ENCODE results near the gene KPNA4. TPM values are rescaled to one million over a fixed set of nuclear protein-coding genes. Genes with fewer than 3 reads are reported as not detected.
"Not testable (repeated sequence)": the region's sequence is repeated elsewhere in the genome, so short reads cannot be mapped to it uniquely, and the experiment has no call there.

The KPNA4 gene
- total RNA-seq, 5 donors from 2014 or later (not counting 1 experiment from before 2014, with no cell fraction given) = 31.9 to 53.7 (median 43.4) TPM

DNA sequence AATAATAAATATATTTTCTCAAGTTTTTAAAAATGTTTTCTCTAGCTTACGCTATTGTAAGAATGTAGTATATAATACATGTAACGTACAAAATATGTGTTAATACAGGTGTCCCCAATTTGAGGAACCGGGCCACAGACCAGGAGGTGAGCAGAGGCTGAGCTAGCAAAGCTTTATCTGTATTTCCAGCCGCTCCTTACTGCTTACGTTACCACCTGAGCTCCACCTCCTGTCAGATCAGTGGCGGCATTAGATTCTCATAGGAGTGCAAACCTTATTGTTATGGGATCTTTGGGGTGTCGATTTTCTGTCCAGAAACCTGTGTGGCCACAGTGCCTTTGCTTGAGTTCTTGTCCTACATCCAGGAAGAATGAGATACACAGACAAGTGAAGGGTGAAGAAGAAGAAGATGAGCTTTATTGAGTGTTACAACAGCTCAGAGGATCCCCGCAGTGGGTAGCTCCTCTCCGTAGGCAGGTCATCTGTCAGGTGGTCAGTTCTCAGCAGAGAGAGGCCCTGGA is 105.9 kb downstream of the KPNA4 start:
- H3K27ac Mint-ChIP-seq = no peak overlapping the region
- no peaks in the 10 kb centered on the region for H3K4me1 Mint-ChIP-seq
- H3K27ac ChIP-seq (ENCODE audit: low read length) = no peak overlapping the region
- H3K27me3 ChIP-seq (replicated peaks in 1 of 2; ENCODE audit: control insufficient read depth in 2 of 2, extremely low read depth in 1 of 2, insufficient read depth in 2 of 2, low read length in 1 of 2) = peaks cover 0 to 20% of the 10 kb centered on the region in 2 experiments
- 90% methylated on average over 3 of the region's 9 CpGs for WGBS (ENCODE audit: insufficient coverage)
- CTCF ChIA-PET = interaction anchor here in 1 of 2 donors (0.6 kb wide), 1 partner anchor 26 kb away, joined by 9 read pairs; no protein-coding TSS in a partner anchor
- H3K9me3 ChIP-seq = no peaks in the 10 kb centered on the region
- H3K36me3 ChIP-seq (ENCODE audit: control insufficient read depth in 2 of 2, extremely low read depth in 1 of 2, insufficient read depth in 1 of 2, low read length in 1 of 2) = no peaks in the 10 kb centered on the region
- ATAC-seq (replicated peaks in 1 of 4) (no peak), DNase-seq (no peak)
- H3K9me3 Mint-ChIP-seq = no peaks in the 10 kb centered on the region
- H3K36me3 Mint-ChIP-seq = no peaks in the 10 kb centered on the region
- H3K4me1 ChIP-seq (ENCODE audit: control insufficient read depth in 1 of 2, extremely low read depth in 1 of 2, insufficient read depth in 2 of 2, low read length in 2 of 2) = no peaks in the 10 kb centered on the region
- peaks cover 6 to 10% of the 10 kb centered on the region in 2 donors for H3K27me3 Mint-ChIP-seq
- POLR2A ChIA-PET = interaction anchor here in 1 of 2 donors (0.7 kb wide), 1 partner anchor 10 kb away, joined by 3 read pairs; the partner anchor contains the start of gene TRIM59
- no peak overlapping the region for H3K4me3 Mint-ChIP-seq
- H3K4me3 ChIP-seq (ENCODE audit: control insufficient read depth in 1 of 2, extremely low read depth in 1 of 2, low read length in 1 of 2) = no peak overlapping the region

GRCh38 chr3:160458151-160458550 is 107.2 kb downstream of the KPNA4 start:
- no peak overlapping the region for H3K27ac ChIP-seq (ENCODE audit: low read length)
- POLR2A ChIA-PET = interaction anchor here in 1 of 2 donors (0.6 kb wide), 2 partner anchors 147 to 613 kb away, joined by 4 to 7 read pairs; no protein-coding TSS in a partner anchor
- Mint-ChIP-seq H3K27me3 (peaks cover under 1 to 6% of the 10 kb centered on the region in 2 donors), H3K4me3 (no peak overlapping the region), H3K9me3 (no peaks in the 10 kb centered on the region), H3K4me1 (no peaks in the 10 kb centered on the region), H3K36me3 (no peaks in the 10 kb centered on the region), H3K27ac (no peak overlapping the region)
- no peaks in the 10 kb centered on the region for H3K4me1 ChIP-seq (ENCODE audit: control insufficient read depth in 1 of 2, extremely low read depth in 1 of 2, insufficient read depth in 2 of 2, low read length in 2 of 2)
- H3K4me3 ChIP-seq (ENCODE audit: control insufficient read depth in 1 of 2, extremely low read depth in 1 of 2, low read length in 1 of 2) = no peak overlapping the region
- WGBS (ENCODE audit: insufficient coverage) = 93% methylated on average over 3 of the region's 4 CpGs
- ATAC-seq (replicated peaks in 1 of 4) = no peak
- CTCF ChIA-PET = no interaction called here
- no peak for DNase-seq
- peaks cover 0 to 13% of the 10 kb centered on the region in 2 experiments for H3K27me3 ChIP-seq (replicated peaks in 1 of 2; ENCODE audit: control insufficient read depth in 2 of 2, extremely low read depth in 1 of 2, insufficient read depth in 2 of 2, low read length in 1 of 2)
- no peaks in the 10 kb centered on the region for H3K36me3 ChIP-seq (ENCODE audit: control insufficient read depth in 2 of 2, extremely low read depth in 1 of 2, insufficient read depth in 1 of 2, low read length in 1 of 2)
- H3K9me3 ChIP-seq = no peaks in the 10 kb centered on the region

DNA sequence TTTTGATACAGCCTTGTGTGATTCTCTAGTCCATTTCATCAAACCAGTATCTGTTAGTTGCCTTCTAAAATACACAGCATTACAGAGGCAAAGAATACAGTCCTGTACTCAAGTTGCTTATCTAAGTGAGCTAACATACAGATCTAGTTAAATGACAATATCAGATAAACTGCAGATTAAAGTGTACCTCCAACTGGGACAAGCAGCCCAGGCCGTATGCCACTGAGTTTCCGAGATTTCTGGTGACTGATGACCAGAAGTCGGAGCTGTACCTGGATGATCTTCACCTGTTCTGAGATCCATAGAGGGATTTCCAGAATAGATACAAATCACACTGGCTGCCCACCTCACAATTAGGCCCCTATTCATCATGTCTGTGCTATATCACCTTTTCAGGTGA is 109.5 kb downstream of the KPNA4 start:
- no peaks in the 10 kb centered on the region for H3K4me1 ChIP-seq (ENCODE audit: control insufficient read depth in 1 of 2, extremely low read depth in 1 of 2, insufficient read depth in 2 of 2, low read length in 2 of 2)

DNA sequence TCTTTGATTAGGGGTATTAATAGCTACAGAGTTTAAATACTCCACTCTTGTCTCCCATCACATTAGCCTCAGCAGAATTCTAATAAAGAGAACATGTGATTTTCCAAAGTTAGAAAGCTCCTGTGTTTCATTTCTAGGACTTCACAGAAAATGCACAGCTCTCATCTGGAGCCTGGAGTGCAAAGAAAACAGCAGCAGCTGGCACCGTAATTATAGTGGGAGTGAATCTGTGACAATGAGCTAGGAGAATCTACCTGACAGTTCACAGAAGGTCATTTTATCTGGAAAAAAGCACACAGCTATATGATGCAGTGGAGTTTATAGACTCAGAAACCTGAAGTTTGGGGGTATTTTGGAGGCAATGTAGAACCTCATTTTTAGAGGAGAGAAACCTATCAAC is 110.4 kb downstream of the KPNA4 start:
- H3K36me3 Mint-ChIP-seq = no peaks in the 10 kb centered on the region
- WGBS (ENCODE audit: insufficient coverage) = no CpG with 5 or more reads among the region's 1 CpG
- Histone ChIP-seq H3K4me3 (ENCODE audit: control insufficient read depth in 1 of 2, extremely low read depth in 1 of 2, low read length in 1 of 2) (no peak overlapping the region), H3K27me3 (replicated peaks in 1 of 2; ENCODE audit: control insufficient read depth in 2 of 2, extremely low read depth in 1 of 2, insufficient read depth in 2 of 2, low read length in 1 of 2) (peaks cover 0 to 7% of the 10 kb centered on the region in 2 experiments), H3K27ac (ENCODE audit: low read length) (no peak overlapping the region), H3K9me3 (no peaks in the 10 kb centered on the region), H3K36me3 (ENCODE audit: control insufficient read depth in 2 of 2, extremely low read depth in 1 of 2, insufficient read depth in 1 of 2, low read length in 1 of 2) (no peaks in the 10 kb centered on the region), H3K4me1 (ENCODE audit: control insufficient read depth in 1 of 2, extremely low read depth in 1 of 2, insufficient read depth in 2 of 2, low read length in 2 of 2) (peaks cover 0 to 4% of the 10 kb centered on the region in 2 experiments)
- no peak overlapping the region for H3K4me3 Mint-ChIP-seq
- DNase-seq (no peak), ATAC-seq (replicated peaks in 1 of 4) (no peak)
- POLR2A ChIA-PET = interaction anchor here in 1 of 2 donors (0.6 kb wide), 2 partner anchors 78 to 688 kb away, joined by 5 to 12 read pairs; no protein-coding TSS in a partner anchor
- peaks cover 5 to 8% (median 7%) of the 10 kb centered on the region in 3 donors for H3K4me1 Mint-ChIP-seq
- H3K9me3 Mint-ChIP-seq = no peaks in the 10 kb centered on the region
- H3K27me3 Mint-ChIP-seq = no peaks in the 10 kb centered on the region
- H3K27ac Mint-ChIP-seq = no peak overlapping the region
- CTCF ChIA-PET = interaction anchor here (0.6 to 1.0 kb wide), 4 partner anchors 9 to 42 kb away, joined by 3 to 6 read pairs (median 3); no protein-coding TSS in a partner anchor

More for the DNA sequence above, 109.5 kb downstream of the KPNA4 start:
- Histone ChIP-seq H3K4me3 (ENCODE audit: control insufficient read depth in 1 of 2, extremely low read depth in 1 of 2, low read length in 1 of 2) (no peak overlapping the region), H3K36me3 (ENCODE audit: control insufficient read depth in 2 of 2, extremely low read depth in 1 of 2, insufficient read depth in 1 of 2, low read length in 1 of 2) (no peaks in the 10 kb centered on the region), H3K27ac (ENCODE audit: low read length) (no peak overlapping the region), H3K9me3 (no peaks in the 10 kb centered on the region), H3K27me3 (replicated peaks in 1 of 2; ENCODE audit: control insufficient read depth in 2 of 2, extremely low read depth in 1 of 2, insufficient read depth in 2 of 2, low read length in 1 of 2) (peaks cover 0 to 10% of the 10 kb centered on the region in 2 experiments)
- ATAC-seq (replicated peaks in 1 of 4) = no peak
- ChIA-PET POLR2A (no interaction called here), CTCF (no interaction called here)
- WGBS (ENCODE audit: insufficient coverage) = 100% methylated on average over 3 of the region's 3 CpGs
- no peaks in the 10 kb centered on the region for H3K36me3 Mint-ChIP-seq
- H3K4me1 Mint-ChIP-seq = no peaks in the 10 kb centered on the region
- H3K4me3 Mint-ChIP-seq = no peak overlapping the region
- DNase-seq = no peak
- H3K27me3 Mint-ChIP-seq = no peaks in the 10 kb centered on the region
- H3K9me3 Mint-ChIP-seq = no peaks in the 10 kb centered on the region
- no peak overlapping the region for H3K27ac Mint-ChIP-seq

DNA sequence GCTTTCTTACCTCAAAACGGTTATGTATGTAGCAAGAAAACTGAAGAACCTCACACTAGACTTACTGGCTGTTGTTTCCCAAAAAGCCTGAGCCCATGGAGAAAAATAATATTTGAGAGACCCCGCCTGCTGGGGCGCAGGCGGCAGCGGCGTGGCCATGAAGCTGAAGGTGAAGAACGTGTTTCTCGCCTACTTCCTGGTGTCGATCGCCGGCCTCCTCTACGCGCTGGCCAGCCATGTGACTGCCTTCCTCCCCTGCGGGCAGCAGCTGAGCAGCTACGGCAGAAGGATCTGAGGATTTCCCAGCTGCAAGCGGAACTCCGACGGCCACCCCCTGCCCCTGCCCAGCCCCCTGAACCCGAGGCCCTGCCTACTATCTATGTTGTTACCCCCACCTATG is 113.1 kb downstream of the KPNA4 start:
- peaks cover 22 to 31% (median 29%) of the 10 kb centered on the region in 3 donors for H3K4me1 Mint-ChIP-seq
- H3K27me3 Mint-ChIP-seq; H3K36me3 ChIP-seq (ENCODE audit: control insufficient read depth in 2 of 2, extremely low read depth in 1 of 2, insufficient read depth in 1 of 2, low read length in 1 of 2); H3K9me3 Mint-ChIP-seq; DNase-seq; POLR2A ChIA-PET; H3K27me3 ChIP-seq (replicated peaks in 1 of 2; ENCODE audit: control insufficient read depth in 2 of 2, extremely low read depth in 1 of 2, insufficient read depth in 2 of 2, low read length in 1 of 2); H3K4me3 Mint-ChIP-seq; H3K9me3 ChIP-seq; ATAC-seq (replicated peaks in 1 of 4); H3K4me3 ChIP-seq (ENCODE audit: control insufficient read depth in 1 of 2, extremely low read depth in 1 of 2, low read length in 1 of 2); H3K27ac Mint-ChIP-seq; H3K27ac ChIP-seq (ENCODE audit: low read length); H3K36me3 Mint-ChIP-seq: not testable (repeated sequence)
- peaks cover 7 to 16% of the 10 kb centered on the region in 2 experiments for H3K4me1 ChIP-seq (ENCODE audit: control insufficient read depth in 1 of 2, extremely low read depth in 1 of 2, insufficient read depth in 2 of 2, low read length in 2 of 2)
- 96% methylated on average over 12 of the region's 19 CpGs for WGBS (ENCODE audit: insufficient coverage)
- CTCF ChIA-PET = interaction anchor here in 1 of 2 donors (0.6 kb wide), 1 partner anchor 39 kb away, joined by 4 read pairs; no protein-coding TSS in a partner anchor

DNA sequence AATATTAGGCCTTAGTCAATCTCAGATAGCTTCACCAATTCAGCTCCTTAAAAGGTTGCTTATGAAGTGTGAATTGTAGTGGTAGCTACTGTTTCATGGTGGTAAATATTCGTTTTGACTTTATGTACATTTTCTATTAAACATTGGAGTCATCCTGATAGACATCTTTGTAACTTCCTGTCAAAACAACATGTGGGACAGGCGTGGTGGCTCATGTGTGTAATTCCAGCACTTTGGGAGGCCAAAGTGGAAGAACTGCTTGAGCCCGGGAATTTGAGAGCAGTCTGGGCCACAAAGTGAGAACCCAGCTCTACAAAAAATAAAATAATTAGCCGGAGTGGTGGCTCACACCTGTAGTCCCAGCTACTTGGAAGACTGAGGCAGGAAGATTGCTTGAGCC is 113.8 kb downstream of the KPNA4 start:
- Histone ChIP-seq H3K4me3 (ENCODE audit: control insufficient read depth in 1 of 2, extremely low read depth in 1 of 2, low read length in 1 of 2) (no peak overlapping the region), H3K4me1 (ENCODE audit: control insufficient read depth in 1 of 2, extremely low read depth in 1 of 2, insufficient read depth in 2 of 2, low read length in 2 of 2) (peaks cover 7 to 18% of the 10 kb centered on the region in 2 experiments), H3K27ac (ENCODE audit: low read length) (no peak overlapping the region), H3K27me3 (replicated peaks in 1 of 2; ENCODE audit: control insufficient read depth in 2 of 2, extremely low read depth in 1 of 2, insufficient read depth in 2 of 2, low read length in 1 of 2) (peaks cover 0 to 4% of the 10 kb centered on the region in 2 experiments), H3K9me3 (no peaks in the 10 kb centered on the region), H3K36me3 (ENCODE audit: control insufficient read depth in 2 of 2, extremely low read depth in 1 of 2, insufficient read depth in 1 of 2, low read length in 1 of 2) (no peaks in the 10 kb centered on the region)
- Mint-ChIP-seq H3K27ac (no peak overlapping the region), H3K27me3 (no peaks in the 10 kb centered on the region), H3K4me1 (peaks cover 22 to 35% (median 34%) of the 10 kb centered on the region in 3 donors), H3K36me3 (no peaks in the 10 kb centered on the region), H3K9me3 (no peaks in the 10 kb centered on the region), H3K4me3 (no peak overlapping the region)
- DNase-seq = no peak
- WGBS (ENCODE audit: insufficient coverage) = 100% methylated on average over 2 of the region's 4 CpGs
- ChIA-PET CTCF (interaction anchor here (0.6 to 0.9 kb wide), 2 partner anchors 38 to 110 kb away, joined by 3 read pairs; no protein-coding TSS in a partner anchor), POLR2A (interaction anchor here in 1 of 2 donors (0.6 kb wide), 1 partner anchor 109 kb away, joined by 3 read pairs; no protein-coding TSS in a partner anchor)
- ATAC-seq (replicated peaks in 1 of 4) = no peak

All from T-cell (primary cell).